ENCODE data around the gene S100A16.

The S100A16 gene

DNA sequence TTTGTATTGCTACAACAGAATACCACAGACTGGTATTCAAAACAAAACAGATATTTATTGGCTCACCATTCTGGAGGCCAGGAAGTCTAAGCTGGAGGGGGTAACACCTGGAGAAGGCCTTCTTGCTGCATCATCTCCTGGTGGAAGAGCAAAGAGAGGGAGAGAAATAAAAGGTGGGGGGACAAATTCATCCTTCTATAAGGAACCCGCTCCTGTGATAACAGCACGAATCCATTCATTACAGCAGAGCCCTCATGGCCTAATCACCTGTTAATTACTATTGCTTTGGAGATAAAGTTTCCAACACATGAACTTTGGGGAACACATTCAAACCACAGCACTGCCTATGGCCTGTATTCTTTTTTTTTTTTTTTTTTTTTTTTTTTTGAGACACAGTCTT, 52.7 kb downstream of the S100A16 start:
- DNase-seq = no peak

DNA sequence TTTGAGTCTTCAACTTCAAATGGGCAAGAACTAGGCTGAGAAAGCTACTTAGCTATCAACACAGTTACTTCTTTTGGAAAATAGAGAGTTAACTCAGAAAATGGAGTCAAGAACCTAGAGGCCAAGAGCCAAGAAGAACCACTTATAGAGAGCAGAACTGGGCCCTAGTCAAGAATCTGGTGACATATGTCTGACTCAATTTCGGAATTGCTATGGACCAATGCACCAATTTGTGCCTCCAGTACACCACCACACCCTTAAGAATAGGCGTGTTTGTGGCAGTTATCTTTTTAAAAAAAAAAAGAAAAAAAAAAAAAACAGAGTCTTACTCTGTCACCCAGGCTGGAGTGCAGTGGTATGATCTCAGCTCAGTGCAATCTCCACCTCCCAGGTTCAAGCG, 55.1 kb downstream of the S100A16 start:
- no peak for DNase-seq

Data from NCI-H2171 treated with DMSO at 0.1 percent for 48 hours (cell line).